Inflammatory macrophage treated with lipopolysaccharide for 4 hours (primary cell): ENCODE results near the gene UNC5CL.
A peak's percentile ranks its signal among the peaks of the same experiment; 100 is the strongest.
"Not testable (repeated sequence)": the region's sequence is repeated elsewhere in the genome, so short reads cannot be mapped to it uniquely, and the experiment has no call there.

ENCODE experiments used
- DNase-seq: peaks from one replicate; pipeline ENCODE4 v3.0.0-alpha.2; 2020

UNC5CL gene

GRCh38 chr6:41037107-41037900, 1.7 kb downstream of the UNC5CL start:
- no peak for DNase-seq

GRCh38 chr6:41036601-41037000, 2.4 kb downstream of the UNC5CL start:
- no peak for DNase-seq

GRCh38 chr6:41036186-41036585, 2.8 kb downstream of the UNC5CL start:
- no peak for DNase-seq

GRCh38 chr6:41033776-41034175, 5.2 kb downstream of the UNC5CL start:
- no peak for DNase-seq

DNA sequence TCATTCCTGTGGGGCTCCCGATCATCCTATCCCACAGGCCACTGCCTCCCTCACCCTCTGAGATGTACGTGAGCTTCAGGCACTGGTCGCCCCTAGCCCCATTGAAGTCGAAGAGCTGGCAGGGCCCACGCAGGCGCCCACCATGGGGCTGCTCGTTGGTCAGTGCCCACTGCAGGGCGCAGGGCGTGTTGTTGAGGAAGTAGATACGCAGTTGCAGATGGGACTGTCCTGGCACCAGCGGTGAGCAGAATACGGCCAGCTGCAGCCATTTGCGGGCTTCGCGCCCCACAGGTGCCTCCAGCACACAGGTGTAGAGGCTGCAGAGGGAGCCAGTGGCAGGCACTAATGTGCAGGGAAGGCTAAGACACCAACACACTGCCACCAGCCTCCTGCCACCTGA, 6.2 kb downstream of the UNC5CL start:
- DNase-seq, result no peak

- no peak for DNase-seq
Measured at GRCh38 chr6:41028561-41029412, 10.2 kb downstream of the UNC5CL start.

GRCh38 chr6:41027799-41028560, 11.0 kb downstream of the UNC5CL start:
- DNase-seq, result peak; percentile 66

GRCh38 chr6:41027241-41027640, 11.8 kb downstream of the UNC5CL start:
- no peak for DNase-seq

DNA sequence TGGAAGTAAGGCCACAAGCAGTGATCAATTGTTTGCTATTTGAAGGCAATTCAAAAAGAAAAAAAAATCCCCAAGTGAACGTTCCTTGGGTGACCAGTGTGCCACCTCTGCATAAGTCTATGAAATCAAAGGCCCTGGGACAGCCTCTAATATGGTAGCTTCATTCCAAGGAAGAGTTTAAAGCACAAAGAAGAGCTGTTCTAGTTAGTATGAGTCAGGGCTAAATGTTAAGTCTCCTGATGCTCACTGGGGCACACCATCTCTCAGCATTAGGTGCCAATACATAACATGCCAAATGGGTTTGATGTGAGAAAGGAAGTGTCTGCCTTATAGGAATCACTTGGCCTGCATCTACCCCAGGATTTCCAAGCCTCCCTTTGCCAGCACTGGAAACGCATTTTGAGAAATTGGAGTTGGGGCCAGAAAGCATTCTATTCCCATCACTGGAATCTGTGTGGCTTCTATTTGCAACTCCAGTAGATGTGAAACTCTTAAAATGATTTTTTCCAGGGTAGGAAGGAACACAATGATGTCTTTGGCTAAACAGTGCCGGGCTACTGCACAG, 13.0 kb downstream of the UNC5CL start:
- no peak for DNase-seq

DNA sequence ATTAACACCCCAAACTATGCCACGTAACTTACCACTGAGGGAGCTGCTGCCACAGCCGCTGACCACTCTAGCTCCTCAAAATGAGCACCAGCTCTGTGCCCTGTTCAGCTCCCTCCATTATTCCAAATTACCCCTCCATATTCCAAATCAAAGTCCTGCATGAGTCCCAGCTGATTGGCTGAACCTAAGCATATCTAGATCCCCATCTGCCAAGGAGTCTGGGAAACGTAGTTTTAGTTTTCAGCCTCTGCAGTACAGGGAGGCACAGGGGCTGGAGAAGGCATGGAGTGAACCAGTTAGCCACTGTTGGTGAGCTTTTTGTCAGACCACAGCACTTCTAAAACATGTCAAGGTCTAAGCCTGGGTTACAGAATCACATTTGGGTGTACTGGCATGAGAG, 15.9 kb downstream of the UNC5CL start:
- DNase-seq, result no peak

DNA sequence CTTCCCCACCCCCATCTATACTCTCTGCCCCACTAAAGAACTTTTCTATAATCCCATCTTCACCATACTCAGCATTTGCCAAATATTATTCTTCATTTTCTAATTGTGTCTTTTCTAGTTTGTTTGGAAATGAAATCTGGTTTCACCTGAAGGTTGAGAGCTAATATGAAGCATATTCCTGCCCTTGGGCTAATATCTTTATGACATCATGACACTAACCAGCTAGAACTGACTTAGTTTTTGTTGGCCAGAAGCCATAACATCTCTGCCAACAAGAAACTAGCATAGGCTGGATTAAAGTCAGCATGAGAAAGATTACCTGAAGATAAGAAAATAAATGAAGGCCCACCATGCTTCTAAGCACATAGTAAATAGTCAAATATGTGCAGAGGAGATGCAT, 16.7 kb downstream of the UNC5CL start:
- no peak for DNase-seq

DNA sequence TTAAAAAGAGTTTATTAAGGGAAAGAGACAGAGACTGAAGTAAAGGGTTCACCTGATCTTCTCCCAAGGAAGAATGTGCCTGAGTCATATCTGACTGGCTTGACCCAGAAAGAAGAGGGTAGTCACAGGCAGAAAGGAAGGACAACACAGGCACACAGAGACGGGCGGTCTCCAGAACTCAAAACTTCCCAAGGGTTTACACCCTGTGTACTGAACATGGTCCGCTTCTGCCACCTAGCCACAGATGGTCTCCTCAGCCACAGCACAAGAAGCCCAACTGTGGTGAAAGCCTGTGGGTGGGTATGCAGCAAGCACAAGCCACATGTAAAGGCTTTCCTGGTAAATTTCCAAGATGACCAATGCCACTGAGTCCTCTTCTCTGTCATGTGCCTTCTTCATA, 17.2 kb downstream of the UNC5CL start:
- no peak for DNase-seq

GRCh38 chr6:41017663-41018062, 21.4 kb downstream of the UNC5CL start:
- DNase-seq, result no peak

GRCh38 chr6:41015860-41016259, 23.2 kb downstream of the UNC5CL start:
- not testable (repeated sequence) for DNase-seq

DNA sequence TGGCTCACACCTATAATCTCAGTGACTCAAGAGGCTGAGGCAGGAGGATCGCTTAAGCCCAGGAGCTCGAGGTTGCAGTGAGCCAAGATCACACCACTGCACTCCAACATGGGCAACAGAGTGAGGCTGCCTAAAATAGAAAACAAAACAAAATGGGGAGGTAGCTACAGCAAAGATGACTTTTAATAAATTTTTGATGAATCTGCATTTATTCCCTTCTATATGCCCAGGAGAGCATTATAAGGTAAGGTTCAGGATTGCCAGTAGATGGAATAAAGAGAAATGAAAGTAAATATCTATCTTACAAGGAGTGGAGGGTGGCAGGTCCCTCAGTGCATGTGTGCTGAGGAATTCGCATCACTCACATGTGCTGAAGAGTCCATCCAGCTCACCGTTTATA, 24.2 kb downstream of the UNC5CL start:
- DNase-seq, result no peak

- DNase-seq, result peak; percentile 44
Measured at GRCh38 chr6:41013466-41014153, 25.4 kb downstream of the UNC5CL start.

GRCh38 chr6:41011673-41012072, 27.3 kb downstream of the UNC5CL start:
- no peak for DNase-seq

DNA sequence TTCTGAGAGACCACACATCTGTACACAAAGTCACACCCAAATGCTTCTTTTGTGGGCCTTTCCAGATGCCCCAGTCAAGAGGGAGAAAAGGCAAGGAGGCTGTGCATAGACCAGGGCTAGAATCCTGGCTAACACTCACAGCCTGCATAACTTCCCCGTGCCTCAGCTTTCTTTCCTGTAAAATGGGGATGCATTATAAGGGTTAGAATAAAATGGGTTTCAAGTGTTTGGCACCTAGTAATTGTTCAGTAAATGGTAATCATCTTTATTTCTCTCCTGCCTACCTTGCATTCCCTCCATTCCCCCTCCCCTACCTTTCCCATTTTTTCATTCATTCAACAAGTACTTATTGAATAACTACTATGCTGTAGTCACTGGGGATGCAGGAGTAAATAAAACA, 29.4 kb downstream of the UNC5CL start:
- DNase-seq, result no peak

DNA sequence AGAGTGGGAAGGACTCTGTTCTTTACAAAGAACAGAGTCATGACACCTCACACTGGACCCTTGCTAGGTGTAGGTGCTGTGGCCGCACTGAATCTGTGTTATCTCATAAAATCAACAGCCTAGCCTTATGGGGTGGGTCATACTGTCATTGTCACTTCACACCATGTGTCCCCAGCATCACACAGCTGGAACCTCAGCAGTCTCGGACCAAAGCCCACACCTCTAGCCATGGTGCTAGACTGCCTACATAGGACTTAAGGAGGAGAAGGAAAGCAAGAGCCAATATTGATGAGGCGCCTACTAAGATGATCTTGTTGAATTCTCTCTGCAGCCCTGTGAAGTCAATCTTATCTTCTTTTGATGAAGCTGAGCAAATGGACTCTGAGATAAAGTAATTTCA, 31.0 kb downstream of the UNC5CL start:
- DNase-seq, result no peak

DNA sequence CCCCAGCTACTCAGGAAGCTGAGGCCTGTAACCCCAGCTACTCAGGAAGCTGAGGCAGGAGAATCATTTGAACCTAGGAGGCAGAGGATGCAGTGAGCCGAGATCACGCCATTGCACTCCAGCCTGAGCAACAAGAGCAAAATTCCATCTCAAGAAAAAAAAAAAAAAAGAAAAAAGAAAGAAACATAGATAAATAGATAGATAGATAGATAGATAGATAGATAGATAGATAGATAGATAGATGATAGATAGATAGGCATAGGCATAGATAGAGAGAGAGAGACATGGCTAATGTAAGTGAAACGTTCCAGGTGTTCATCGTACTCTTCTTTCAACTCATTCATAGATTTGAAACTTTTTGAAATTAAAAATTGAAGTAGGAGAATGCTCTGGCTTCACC, 32.0 kb downstream of the UNC5CL start:
- DNase-seq, result not testable (repeated sequence)

GRCh38 chr6:41006217-41006616, 32.8 kb downstream of the UNC5CL start:
- peak; percentile 76 for DNase-seq

DNA sequence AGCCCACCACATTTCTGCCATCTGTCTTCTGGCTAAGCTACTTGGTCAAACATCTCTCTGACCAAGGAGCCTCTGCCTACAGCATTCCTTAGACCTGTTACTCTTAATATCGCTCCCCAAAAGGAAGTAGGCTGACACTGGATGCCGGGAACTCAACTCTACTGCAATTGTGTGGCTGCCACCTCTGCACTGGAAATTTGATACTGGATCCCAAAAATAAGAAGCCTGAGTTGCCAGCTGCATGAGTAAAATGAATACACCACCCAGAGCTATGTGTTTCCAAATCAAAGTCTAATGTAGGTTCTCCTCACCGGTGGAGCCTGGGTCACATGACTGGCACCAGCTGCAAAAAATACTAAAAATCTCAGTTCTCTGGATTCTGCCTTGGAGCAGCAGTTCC, 36.9 kb downstream of the UNC5CL start:
- no peak for DNase-seq
